Measurements from ENCODE around the gene PEX11G.

PEX11G gene

DNA sequence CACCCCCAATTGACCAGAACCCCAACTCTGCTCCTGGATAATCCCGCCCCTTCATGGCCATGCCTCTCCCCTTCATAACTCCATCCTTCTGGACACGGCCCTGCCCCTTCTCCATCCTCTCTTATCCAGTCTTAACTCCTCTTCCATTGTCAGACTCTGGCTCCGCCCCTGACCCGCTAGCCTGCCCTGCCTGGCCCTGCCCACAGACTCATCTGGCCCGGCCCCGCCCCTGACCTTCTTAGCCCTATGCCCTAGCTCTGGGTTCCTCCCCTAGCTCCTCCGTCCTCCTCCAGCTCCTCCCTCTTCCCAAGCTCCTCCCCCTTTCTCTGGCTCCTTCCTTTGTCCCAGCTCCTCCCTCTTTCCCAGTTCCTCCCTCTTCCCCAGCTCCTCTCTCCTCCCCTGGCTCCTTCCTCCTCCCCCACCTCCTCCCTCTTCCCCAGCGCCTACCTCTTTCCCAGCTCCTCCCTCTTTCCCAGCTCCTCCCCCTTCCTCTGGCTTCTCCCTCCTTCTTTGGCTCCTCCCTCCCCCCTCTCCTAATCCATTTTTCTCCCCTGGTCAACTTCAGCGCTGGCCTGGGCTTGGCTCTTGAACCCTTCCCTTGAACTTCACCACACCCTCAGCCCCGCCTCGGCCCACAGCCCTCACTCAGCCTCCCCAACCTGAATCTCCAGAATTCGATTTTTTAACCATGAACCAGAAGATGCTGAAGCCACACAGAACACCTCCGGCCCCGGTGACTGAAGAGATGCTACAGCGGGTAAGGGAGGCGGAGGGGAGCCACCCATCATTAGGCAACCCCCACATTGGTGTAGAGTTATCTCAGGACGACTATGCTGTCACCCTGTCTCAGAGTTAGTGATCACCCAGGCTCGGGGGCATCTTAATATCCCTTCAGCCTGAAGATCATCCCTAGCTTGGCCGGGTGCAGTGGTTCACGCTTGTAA is 17.8 kb upstream of the PEX11G start:
- H3K9me2 ChIP-seq (replicated peaks; ENCODE audit: insufficient read depth, low read length), result no peaks in the 10 kb centered on the region
- no peak overlapping the region for H3K4me2 ChIP-seq (ENCODE audit: low read depth, low read length, poor library complexity, severe bottlenecking)

DNA sequence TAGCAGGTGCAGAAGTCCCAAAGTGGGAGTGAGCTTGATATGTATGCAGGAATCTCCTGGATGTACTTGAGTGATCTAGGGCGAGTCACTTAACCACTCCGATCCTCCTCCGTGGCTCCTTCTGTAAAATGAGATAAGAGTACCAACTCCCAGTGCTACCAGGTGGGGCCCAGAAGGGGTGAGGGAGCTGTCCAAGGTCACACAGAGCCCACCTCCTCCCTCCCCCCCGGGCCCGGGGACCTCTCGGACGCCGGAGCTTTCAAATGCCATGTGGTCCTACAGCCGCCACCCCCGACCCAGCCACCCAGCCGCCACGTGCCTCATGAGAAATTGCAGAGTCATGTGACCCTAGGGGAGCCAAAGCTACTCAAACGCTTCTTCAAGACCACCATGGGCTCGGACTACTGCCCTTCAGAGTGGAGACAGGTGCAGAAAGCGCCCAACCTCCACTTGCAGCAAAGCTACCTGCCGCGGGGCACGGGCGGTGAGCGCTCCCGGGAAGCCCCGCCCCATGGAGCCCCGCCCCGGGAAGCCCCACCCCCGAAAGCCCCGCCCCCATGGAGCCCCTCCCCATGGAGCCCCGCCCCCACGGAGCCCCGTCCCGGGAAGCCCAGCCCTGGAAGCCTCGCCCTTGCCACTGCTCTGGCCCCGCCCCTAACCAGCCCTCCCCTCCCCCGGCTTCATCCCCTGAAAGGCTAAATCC is 17.0 kb upstream of the PEX11G start:
- H2AFZ ChIP-seq (ENCODE audit: low read depth, low read length, severe bottlenecking), result no peak overlapping the region
- H3K9me3 ChIP-seq (ENCODE audit: insufficient read depth, low read length), result no peaks in the 10 kb centered on the region
- H3K27ac ChIP-seq (ENCODE audit: low read depth, low read length), result no peak overlapping the region
- H3K79me2 ChIP-seq (ENCODE audit: insufficient read depth, low read length), result no peaks in the 10 kb centered on the region
- H3F3A ChIP-seq (ENCODE audit: insufficient read depth), result no peaks in the 10 kb centered on the region
- H3K4me2 ChIP-seq (ENCODE audit: low read depth, low read length, poor library complexity, severe bottlenecking), result no peak overlapping the region
- H3K27me3 ChIP-seq (ENCODE audit: low read length), result no peaks in the 10 kb centered on the region
- no peaks in the 10 kb centered on the region for H3K36me3 ChIP-seq (ENCODE audit: low read length)
- H3K9ac ChIP-seq (ENCODE audit: low read length), result no peak overlapping the region
- no peak for TF ChIP-seq EZH2phosphoT487 (conservative IDR thresholded peaks at IDR 0.05; ENCODE audit: low read length)
- TF ChIP-seq, protein P1, sequence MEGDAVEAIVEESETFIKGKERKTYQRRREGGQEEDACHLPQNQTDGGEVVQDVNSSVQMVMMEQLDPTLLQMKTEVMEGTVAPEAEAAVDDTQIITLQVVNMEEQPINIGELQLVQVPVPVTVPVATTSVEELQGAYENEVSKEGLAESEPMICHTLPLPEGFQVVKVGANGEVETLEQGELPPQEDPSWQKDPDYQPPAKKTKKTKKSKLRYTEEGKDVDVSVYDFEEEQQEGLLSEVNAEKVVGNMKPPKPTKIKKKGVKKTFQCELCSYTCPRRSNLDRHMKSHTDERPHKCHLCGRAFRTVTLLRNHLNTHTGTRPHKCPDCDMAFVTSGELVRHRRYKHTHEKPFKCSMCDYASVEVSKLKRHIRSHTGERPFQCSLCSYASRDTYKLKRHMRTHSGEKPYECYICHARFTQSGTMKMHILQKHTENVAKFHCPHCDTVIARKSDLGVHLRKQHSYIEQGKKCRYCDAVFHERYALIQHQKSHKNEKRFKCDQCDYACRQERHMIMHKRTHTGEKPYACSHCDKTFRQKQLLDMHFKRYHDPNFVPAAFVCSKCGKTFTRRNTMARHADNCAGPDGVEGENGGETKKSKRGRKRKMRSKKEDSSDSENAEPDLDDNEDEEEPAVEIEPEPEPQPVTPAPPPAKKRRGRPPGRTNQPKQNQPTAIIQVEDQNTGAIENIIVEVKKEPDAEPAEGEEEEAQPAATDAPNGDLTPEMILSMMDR (IDR thresholded peaks at IDR 0.05; ENCODE audit: insufficient read depth, low read length, poor library complexity, severe bottlenecking), result no peak
- no peaks in the 10 kb centered on the region for H4K20me1 ChIP-seq (ENCODE audit: low read depth, low read length)
- H3K9me2 ChIP-seq (replicated peaks; ENCODE audit: insufficient read depth, low read length), result no peaks in the 10 kb centered on the region
- H3K4me3 ChIP-seq (ENCODE audit: insufficient read depth, low read length, poor library complexity, severe bottlenecking), result no peak overlapping the region

More for the DNA sequence above, 17.8 kb upstream of the PEX11G start:
- no peaks in the 10 kb centered on the region for H3K36me3 ChIP-seq (ENCODE audit: low read length)
- no peaks in the 10 kb centered on the region for H3K9me3 ChIP-seq (ENCODE audit: insufficient read depth, low read length)
- no peak overlapping the region for H2AFZ ChIP-seq (ENCODE audit: low read depth, low read length, severe bottlenecking)
- no peak overlapping the region for H3K4me3 ChIP-seq (ENCODE audit: insufficient read depth, low read length, poor library complexity, severe bottlenecking)
- no peak overlapping the region for H3K9ac ChIP-seq (ENCODE audit: low read length)
- H3K27ac ChIP-seq (ENCODE audit: low read depth, low read length), result no peak overlapping the region
- no peaks in the 10 kb centered on the region for H4K20me1 ChIP-seq (ENCODE audit: low read depth, low read length)
- TF ChIP-seq, protein P1 (IDR thresholded peaks at IDR 0.05; ENCODE audit: insufficient read depth, low read length, poor library complexity, severe bottlenecking), result no peak
- TF ChIP-seq EZH2phosphoT487 (conservative IDR thresholded peaks at IDR 0.05; ENCODE audit: low read length), result no peak
- no peaks in the 10 kb centered on the region for H3K79me2 ChIP-seq (ENCODE audit: insufficient read depth, low read length)
- H3K27me3 ChIP-seq (ENCODE audit: low read length), result no peaks in the 10 kb centered on the region
- H3F3A ChIP-seq (ENCODE audit: insufficient read depth), result no peaks in the 10 kb centered on the region

DNA sequence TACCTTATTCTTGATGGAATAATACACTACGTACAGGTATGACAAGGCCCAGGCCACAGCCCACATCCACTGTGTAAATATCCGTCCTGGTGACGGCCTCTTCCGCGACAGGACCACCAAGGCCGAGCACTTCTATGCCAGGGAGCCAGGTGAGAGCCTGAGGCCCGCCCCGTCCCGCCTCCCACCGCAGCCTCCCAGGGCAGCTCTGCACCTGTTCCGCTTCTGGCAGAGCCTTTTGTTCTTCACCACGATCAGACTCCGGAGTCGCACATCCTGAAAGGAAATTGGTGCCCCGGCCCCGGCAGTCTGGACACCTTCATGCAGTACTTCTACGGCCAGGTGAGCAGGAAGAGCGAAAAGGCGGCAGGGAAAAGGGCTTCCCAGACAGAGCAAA is 16.4 kb upstream of the PEX11G start:
- Histone ChIP-seq H3K27ac (ENCODE audit: low read depth, low read length) (no peak overlapping the region), H3K27me3 (ENCODE audit: low read length) (no peaks in the 10 kb centered on the region), H3K4me3 (ENCODE audit: insufficient read depth, low read length, poor library complexity, severe bottlenecking) (no peak overlapping the region), H3K36me3 (ENCODE audit: low read length) (no peaks in the 10 kb centered on the region), H3K79me2 (ENCODE audit: insufficient read depth, low read length) (no peaks in the 10 kb centered on the region), H3K9ac (ENCODE audit: low read length) (no peak overlapping the region), H3K4me2 (ENCODE audit: low read depth, low read length, poor library complexity, severe bottlenecking) (no peak overlapping the region), H4K20me1 (ENCODE audit: low read depth, low read length) (no peaks in the 10 kb centered on the region), H3K9me2 (replicated peaks; ENCODE audit: insufficient read depth, low read length) (no peaks in the 10 kb centered on the region), H3F3A (ENCODE audit: insufficient read depth) (no peaks in the 10 kb centered on the region), H2AFZ (ENCODE audit: low read depth, low read length, severe bottlenecking) (no peak overlapping the region), H3K9me3 (ENCODE audit: insufficient read depth, low read length) (no peaks in the 10 kb centered on the region)
- no peak for TF ChIP-seq EZH2phosphoT487 (conservative IDR thresholded peaks at IDR 0.05; ENCODE audit: low read length)
- TF ChIP-seq, protein P1 (IDR thresholded peaks at IDR 0.05; ENCODE audit: insufficient read depth, low read length, poor library complexity, severe bottlenecking), result no peak

Measured in SU-DHL-6 (cell line).